Renal pelvis (tissue), 4 donors: ENCODE data around the gene CDC14A. TPM values are rescaled to one million over a fixed set of nuclear protein-coding genes. Genes with fewer than 3 reads are reported as not detected.

Source experiments
- DNase-seq: peaks from one replicate; pipeline ENCODE4 v3.0.0-alpha.2; 2013
- polyA plus RNA-seq, 3 donors: library from polyadenylated mRNA; unstranded; fragments of 120-200 nt; gene quantifications; one replicate each; pipeline ENCODE4 v1.2.1, GENCODE V29; 2013; ENCODE audit not compliant: insufficient read length in 3 of 3

The CDC14A gene
- polyA plus RNA-seq, 3 donors, result 26.5 to 33.2 (median 29.6) TPM

GRCh38 chr1:100479620-100480338 lies 127.5 kb downstream of the CDC14A start:
- no peak for DNase-seq

GRCh38 chr1:100481303-100481702 lies 129.0 kb downstream of the CDC14A start:
- no peak for DNase-seq

GRCh38 chr1:100482167-100482566 lies 129.9 kb downstream of the CDC14A start:
- no peak for DNase-seq

- DNase-seq, result no peak
Measured at GRCh38 chr1:100482748-100483147, 130.4 kb downstream of the CDC14A start.

GRCh38 chr1:100483230-100483629 lies 130.9 kb downstream of the CDC14A start:
- no peak for DNase-seq

- no peak for DNase-seq
Measured at GRCh38 chr1:100485855-100486258, 133.6 kb downstream of the CDC14A start.

- no peak for DNase-seq
Measured at GRCh38 chr1:100494393-100495084, 142.2 kb downstream of the CDC14A start.

GRCh38 chr1:100496896-100497295 lies 144.6 kb downstream of the CDC14A start:
- DNase-seq, result no peak

GRCh38 chr1:100497796-100498195 lies 145.5 kb downstream of the CDC14A start:
- no peak for DNase-seq

GRCh38 chr1:100499194-100499811 lies 147.0 kb downstream of the CDC14A start:
- no peak for DNase-seq

- DNase-seq, result no peak
Measured at GRCh38 chr1:100502052-100502792, 149.9 kb downstream of the CDC14A start.

GRCh38 chr1:100506217-100506616 lies 153.9 kb downstream of the CDC14A start:
- no peak for DNase-seq

GRCh38 chr1:100510451-100510850 lies 158.1 kb downstream of the CDC14A start:
- no peak for DNase-seq

GRCh38 chr1:100511058-100511457 lies 158.8 kb downstream of the CDC14A start:
- no peak for DNase-seq

- no peak for DNase-seq
Measured at GRCh38 chr1:100511773-100512172, 159.5 kb downstream of the CDC14A start.

GRCh38 chr1:100512803-100513352 lies 160.6 kb downstream of the CDC14A start:
- DNase-seq, result no peak

- no peak for DNase-seq
Measured at GRCh38 chr1:100516857-100517256, 164.6 kb downstream of the CDC14A start.

- DNase-seq, result no peak
Measured at GRCh38 chr1:100517515-100517914, 165.2 kb downstream of the CDC14A start.

GRCh38 chr1:100518023-100518422 lies 165.7 kb downstream of the CDC14A start:
- DNase-seq, result no peak

- DNase-seq, result no peak
Measured at GRCh38 chr1:100523038-100523652, 170.8 kb downstream of the CDC14A start.

GRCh38 chr1:100524355-100524754 lies 172.0 kb downstream of the CDC14A start:
- DNase-seq, result no peak

GRCh38 chr1:100526894-100527293 lies 174.6 kb downstream of the CDC14A start:
- no peak for DNase-seq
